ENCODE measurements around the gene TARM1. TPM values are rescaled to one million over a fixed set of nuclear protein-coding genes. Genes with fewer than 3 reads are reported as not detected.
A peak's percentile ranks its signal among the peaks of the same experiment; 100 is the strongest.

Gene TARM1
- total RNA-seq, 1 donor from 2014 or later: not detected

DNA sequence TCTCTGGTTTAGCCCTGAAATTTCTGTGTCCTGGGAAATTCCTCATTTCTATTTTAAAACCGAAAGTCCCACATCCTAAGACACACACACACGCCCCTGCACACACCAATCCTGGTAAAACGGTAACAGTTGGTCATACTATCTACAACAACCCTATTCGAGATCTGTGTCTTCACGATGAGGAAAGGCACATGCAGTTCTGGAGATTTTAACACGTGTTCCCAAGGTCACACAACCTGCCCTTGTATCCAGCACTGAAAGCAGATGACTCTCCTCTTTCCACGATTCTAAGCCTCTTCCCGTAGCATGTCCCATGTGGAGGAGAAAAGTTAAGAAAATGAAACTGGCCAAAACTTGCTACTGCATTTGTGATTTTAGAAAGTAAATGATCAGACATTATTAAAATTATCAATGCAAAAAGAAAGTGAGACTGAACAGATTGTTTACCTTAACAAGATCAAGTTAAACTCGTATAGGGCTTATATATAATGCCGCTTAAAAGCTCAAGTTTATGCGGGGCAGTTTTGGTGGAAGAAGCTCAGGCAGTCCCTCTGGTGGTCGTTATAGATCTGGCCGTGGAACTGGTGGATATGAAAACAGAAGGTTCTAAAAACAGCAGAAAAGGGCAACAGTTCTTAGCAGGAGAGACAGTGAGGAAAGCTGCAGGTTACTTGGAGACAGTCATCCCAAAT, 50.1 kb downstream of the TARM1 start:
- intact Hi-C loops (cut with micrococcal nuclease): loop anchor here (1.0 kb wide), 1 partner anchor 238 kb away; no protein-coding TSS in a partner anchor
- Mint-ChIP-seq H3K4me3 (no peak overlapping the region), H3K36me3 (ENCODE audit: low read depth) (no peaks in the 10 kb centered on the region), H3K27me3 (peaks cover 8% of the 10 kb centered on the region), H3K9me3 (no peaks in the 10 kb centered on the region), H3K27ac (no peak overlapping the region), H3K4me1 (peaks cover 5% of the 10 kb centered on the region)
- DNase-seq: no peak

DNA sequence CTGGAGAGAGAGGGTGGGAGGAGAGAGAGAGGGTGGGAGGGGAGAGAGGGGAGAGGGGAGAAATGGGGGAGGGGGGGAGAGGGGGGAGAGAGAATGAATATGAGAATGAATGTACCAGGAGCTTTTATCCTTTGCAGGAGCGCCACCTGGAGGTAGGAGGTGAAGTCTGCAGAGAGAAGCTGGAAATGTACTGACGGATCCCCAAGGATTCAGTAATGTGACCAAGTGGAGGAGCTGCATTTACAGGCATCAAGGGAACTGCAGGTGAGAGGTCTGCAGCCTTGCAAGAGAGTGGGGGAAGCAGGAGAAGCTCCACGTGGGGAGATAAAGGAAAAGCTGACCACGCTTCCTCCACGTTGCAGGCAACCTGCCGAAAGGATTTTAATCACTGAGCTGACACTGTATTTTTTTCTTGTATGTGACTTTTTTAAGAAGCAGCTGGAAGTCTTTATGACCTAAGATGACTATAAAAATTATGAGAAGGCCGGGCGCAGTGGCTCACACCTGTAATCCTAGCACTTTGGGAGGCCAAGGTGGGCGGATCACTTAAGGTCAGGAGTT, 51.2 kb downstream of the TARM1 start:
- intact Hi-C loops (cut with micrococcal nuclease): loop anchor here (1.0 kb wide), 1 partner anchor 237 kb away; no protein-coding TSS in a partner anchor
- H3K4me3 Mint-ChIP-seq: no peak overlapping the region
- no peak overlapping the region for H3K27ac Mint-ChIP-seq
- peaks cover 8% of the 10 kb centered on the region for H3K27me3 Mint-ChIP-seq
- no peaks in the 10 kb centered on the region for H3K9me3 Mint-ChIP-seq
- no peaks in the 10 kb centered on the region for H3K36me3 Mint-ChIP-seq (ENCODE audit: low read depth)
- peaks cover 5% of the 10 kb centered on the region for H3K4me1 Mint-ChIP-seq
- DNase-seq: peak; percentile 86

DNA sequence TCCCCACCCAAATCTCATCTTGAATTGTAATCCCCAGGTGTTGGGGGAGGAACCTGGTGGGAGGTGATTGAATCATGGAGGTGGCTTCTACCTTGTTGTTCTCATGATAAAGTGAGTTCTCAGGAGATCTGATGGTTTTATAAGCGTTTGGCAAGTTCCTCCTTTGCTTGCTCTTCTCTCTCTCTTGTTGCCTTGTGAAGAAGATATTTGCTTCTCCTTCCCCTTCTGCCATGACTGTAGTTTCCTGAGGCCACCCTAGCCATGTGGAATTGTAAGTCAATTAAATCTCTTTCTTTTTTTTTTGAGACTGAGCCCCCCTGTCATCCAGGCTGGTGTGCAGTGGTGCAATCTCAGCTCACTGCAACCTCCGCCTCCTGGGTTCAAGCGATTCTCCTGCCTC, 51.9 kb downstream of the TARM1 start:
- Mint-ChIP-seq H3K9me3 (no peaks in the 10 kb centered on the region), H3K27me3 (peaks cover 8% of the 10 kb centered on the region), H3K36me3 (ENCODE audit: low read depth) (no peaks in the 10 kb centered on the region), H3K4me1 (peaks cover 5% of the 10 kb centered on the region), H3K27ac (no peak overlapping the region), H3K4me3 (no peak overlapping the region)
- no peak for DNase-seq
- intact Hi-C loops (cut with micrococcal nuclease): no loop called here

DNA sequence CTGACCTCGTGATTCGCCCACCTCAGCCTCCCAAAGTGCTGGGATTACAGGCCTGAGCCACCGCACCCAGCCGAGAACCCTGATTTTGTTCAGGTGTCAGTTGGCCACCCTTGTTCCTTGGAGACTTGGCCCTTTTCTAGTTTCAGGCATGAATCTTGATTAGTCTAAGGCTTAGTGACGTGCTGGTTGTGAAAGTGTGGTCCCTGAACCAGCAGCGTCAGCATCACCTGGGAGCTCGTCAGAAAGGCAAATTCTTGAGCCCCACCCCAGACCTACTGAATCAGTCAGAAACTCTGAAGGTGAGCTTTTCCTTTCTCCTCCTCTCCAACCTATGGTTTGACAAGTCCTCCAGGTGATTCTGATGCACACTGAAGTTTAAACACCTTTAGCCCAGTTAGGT, 54.5 kb downstream of the TARM1 start:
- peaks cover 14% of the 10 kb centered on the region for H3K27me3 Mint-ChIP-seq
- H3K27ac Mint-ChIP-seq: no peak overlapping the region
- H3K4me3 Mint-ChIP-seq: no peak overlapping the region
- no peaks in the 10 kb centered on the region for H3K36me3 Mint-ChIP-seq (ENCODE audit: low read depth)
- H3K4me1 Mint-ChIP-seq: peaks cover 7% of the 10 kb centered on the region
- intact Hi-C loops (cut with micrococcal nuclease): no loop called here
- H3K9me3 Mint-ChIP-seq: no peaks in the 10 kb centered on the region
- no peak for DNase-seq

DNA sequence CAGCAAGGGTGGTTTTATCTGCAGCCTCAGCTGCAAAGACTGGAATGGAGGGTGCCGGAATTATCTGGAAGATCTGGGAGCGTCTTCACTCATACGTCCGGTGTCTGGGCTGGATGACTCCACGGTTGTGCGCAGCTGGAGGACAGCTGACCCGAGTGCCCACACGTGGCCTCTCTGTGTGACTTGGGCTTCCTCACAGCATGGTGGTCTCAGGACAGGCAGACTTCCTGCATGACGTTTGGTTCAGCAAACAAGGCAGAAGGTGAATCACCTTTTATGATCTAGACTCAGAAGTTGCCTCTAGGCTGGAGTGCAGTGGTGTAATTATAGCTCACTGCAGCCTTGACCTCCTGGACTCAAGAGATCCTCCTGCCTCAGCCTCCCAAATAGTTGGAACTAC, 56.5 kb downstream of the TARM1 start:
- Mint-ChIP-seq H3K27ac (no peak overlapping the region), H3K27me3 (peaks cover 6% of the 10 kb centered on the region), H3K9me3 (no peaks in the 10 kb centered on the region), H3K36me3 (ENCODE audit: low read depth) (no peaks in the 10 kb centered on the region), H3K4me3 (no peak overlapping the region), H3K4me1 (peaks cover 4% of the 10 kb centered on the region)
- intact Hi-C loops (cut with micrococcal nuclease): loop anchor here (1.0 kb wide), 2 partner anchors 118 to 182 kb away; no protein-coding TSS in a partner anchor
- DNase-seq: no peak

DNA sequence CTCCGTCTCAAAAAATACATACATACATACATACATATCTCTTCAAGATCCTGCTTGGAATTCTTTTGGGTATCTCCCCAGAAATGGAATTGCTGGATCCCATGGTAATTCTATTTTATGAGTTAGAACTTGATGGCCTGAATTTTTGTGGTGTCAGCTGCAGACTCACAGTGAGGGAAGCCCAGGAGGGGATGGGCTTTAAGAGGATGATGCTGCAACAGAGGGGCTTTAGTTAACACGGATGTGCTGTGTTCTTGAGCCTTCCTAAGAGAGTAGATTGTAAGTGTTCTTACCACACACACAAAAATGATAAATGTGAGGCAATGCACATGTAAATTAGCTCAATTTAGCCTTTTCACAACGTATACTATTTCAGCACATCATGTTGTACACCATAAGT, 58.0 kb downstream of the TARM1 start:
- Mint-ChIP-seq H3K4me1 (peaks cover 4% of the 10 kb centered on the region), H3K36me3 (ENCODE audit: low read depth) (no peaks in the 10 kb centered on the region), H3K9me3 (no peaks in the 10 kb centered on the region), H3K27ac (no peak overlapping the region), H3K27me3 (peaks cover 6% of the 10 kb centered on the region), H3K4me3 (no peak overlapping the region)
- DNase-seq: no peak
- intact Hi-C loops (cut with micrococcal nuclease): no loop called here

DNA sequence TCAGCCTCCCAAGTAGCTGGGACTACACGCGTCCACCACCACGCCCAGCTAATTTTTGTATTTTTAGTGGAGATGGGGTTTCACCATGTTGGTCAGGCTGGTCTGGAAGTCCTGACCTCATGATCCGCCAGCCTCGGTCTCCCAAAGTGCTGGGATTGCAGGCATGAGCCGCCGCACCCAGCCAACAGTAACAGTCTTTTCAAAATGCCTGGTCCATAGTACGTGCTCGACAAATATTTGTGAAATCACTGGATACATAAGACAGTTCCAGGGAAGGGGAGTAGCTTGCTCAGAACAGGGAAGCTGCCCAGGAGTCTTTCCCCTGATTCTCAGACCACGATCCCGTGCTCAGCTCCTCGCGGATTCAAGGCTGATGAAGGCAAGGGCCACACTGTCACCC, 59.2 kb downstream of the TARM1 start:
- DNase-seq: no peak
- intact Hi-C loops (cut with micrococcal nuclease): no loop called here
- H3K27me3 Mint-ChIP-seq: peaks cover 6% of the 10 kb centered on the region
- no peak overlapping the region for H3K27ac Mint-ChIP-seq
- no peak overlapping the region for H3K4me3 Mint-ChIP-seq
- no peaks in the 10 kb centered on the region for H3K36me3 Mint-ChIP-seq (ENCODE audit: low read depth)
- H3K9me3 Mint-ChIP-seq: no peaks in the 10 kb centered on the region
- peaks cover 4% of the 10 kb centered on the region for H3K4me1 Mint-ChIP-seq

DNA sequence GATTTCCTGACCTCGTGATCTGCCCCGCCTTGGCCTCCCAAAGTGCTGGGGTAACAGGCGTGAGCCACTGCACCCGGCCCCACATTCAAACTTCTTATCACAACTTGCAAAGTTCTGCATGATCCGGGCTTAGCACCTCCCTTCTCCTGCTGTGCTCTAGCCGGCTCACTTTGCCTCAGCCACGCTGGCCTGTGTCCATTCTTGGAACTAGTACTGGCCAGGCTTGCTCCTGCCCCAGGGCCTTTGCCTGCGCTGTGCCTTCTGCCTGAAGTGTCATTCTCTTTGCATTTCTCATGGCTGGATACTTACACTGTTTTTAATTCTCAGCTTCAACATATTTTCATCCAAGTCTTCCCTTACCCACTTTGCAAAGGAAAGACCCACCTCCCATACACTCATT, 59.8 kb downstream of the TARM1 start:
- no peak overlapping the region for H3K27ac Mint-ChIP-seq
- no peaks in the 10 kb centered on the region for H3K36me3 Mint-ChIP-seq (ENCODE audit: low read depth)
- H3K4me3 Mint-ChIP-seq: no peak overlapping the region
- H3K9me3 Mint-ChIP-seq: no peaks in the 10 kb centered on the region
- intact Hi-C loops (cut with micrococcal nuclease): no loop called here
- peaks cover 6% of the 10 kb centered on the region for H3K27me3 Mint-ChIP-seq
- DNase-seq: no peak
- H3K4me1 Mint-ChIP-seq: peaks cover 4% of the 10 kb centered on the region

Other genes starting within 250 kb of the TARM1 start
- 65.6 and 69.0 TPM in 2 replicates for gene MYADM, start 213.5 kb downstream of the TARM1 start, total RNA-seq
- not detected in 2 replicates for gene PRKCG, start 199.2 kb downstream of the TARM1 start, total RNA-seq
- gene CACNG7, start 172.1 kb downstream of the TARM1 start, total RNA-seq: not detected in 2 replicates
- gene CACNG8, start 118.4 kb downstream of the TARM1 start, total RNA-seq: not detected in 2 replicates
- gene CACNG6, start 89.7 kb downstream of the TARM1 start, total RNA-seq: not detected in 2 replicates
- not detected in 2 replicates for gene VSTM1, start 17.5 kb downstream of the TARM1 start, total RNA-seq
- gene OSCAR, start 19.4 kb upstream of the TARM1 start, total RNA-seq: 0.17 and 0.26 TPM in 2 replicates
- gene NDUFA3, start 21.5 kb upstream of the TARM1 start, total RNA-seq: 105 and 131 TPM in 2 replicates
- 31.0 and 33.7 TPM in 2 replicates for gene TFPT, start 34.3 kb upstream of the TARM1 start, total RNA-seq
- 110 and 115 TPM in 2 replicates for gene PRPF31, start 34.4 kb upstream of the TARM1 start, total RNA-seq
- 64.5 and 73.4 TPM in 2 replicates for gene CNOT3, start 56.4 kb upstream of the TARM1 start, total RNA-seq
- gene LENG1, start 78.4 kb upstream of the TARM1 start, total RNA-seq: 4.6 and 5.7 TPM in 2 replicates
- 0.54 and 1.1 TPM in 2 replicates for gene TMC4, start 91.8 kb upstream of the TARM1 start, total RNA-seq
- 289 and 291 TPM in 2 replicates for gene MBOAT7, start 108.2 kb upstream of the TARM1 start, total RNA-seq
- 17.9 and 18.4 TPM in 2 replicates for gene TSEN34, start 109.9 kb upstream of the TARM1 start, total RNA-seq
- 1,530 and 1,555 TPM in 2 replicates for gene RPS9, start 119.5 kb upstream of the TARM1 start, total RNA-seq
- 0.26 TPM in 1 of 2 replicates, not detected in the other for gene LILRB3, start 141.6 kb upstream of the TARM1 start, total RNA-seq
- 0.09 TPM in 1 of 2 replicates, not detected in the other for gene LILRA6, start 161.4 kb upstream of the TARM1 start, total RNA-seq
- not detected in 2 replicates for gene LILRB5, start 175.9 kb upstream of the TARM1 start, total RNA-seq
- not detected in 2 replicates for gene LILRB2, start 199.7 kb upstream of the TARM1 start, total RNA-seq
- gene LILRA5, start 231.8 kb upstream of the TARM1 start, total RNA-seq: not detected in 2 replicates

All from activated CD4-positive, alpha-beta T cell treated with anti-CD3 and anti-CD28 coated beads, Interleukin-2, amount 10 ng/mL, durations not matched to agents 24 days and 14 days (primary cell).